PC-9 (cell line): ENCODE results near the gene RIPPLY3. TPM values are rescaled to one million over a fixed set of nuclear protein-coding genes. Genes with fewer than 3 reads are reported as not detected.

Experiments
- BruUV-seq: library from RNA; stranded (reverse); fragments of 400-500 nt; replicated peaks from 2 replicates; lab custom pipeline; 2021; lab: Mats Ljungman, UMichigan
- CTCF ChIA-PET: fragments of 300-600 bp; sonication (Branson Sonifier 250); formaldehyde crosslinking; loops from one replicate; lab custom pipeline; 2022; ENCODE audit warnings: antibody characterized with exemption; lab: Charles Lee
- POLR2A ChIA-PET: fragments of 300-600 bp; sonication (Branson Sonifier 250); formaldehyde crosslinking; loops from one replicate; lab custom pipeline; 2022; ENCODE audit warnings: antibody characterized with exemption; ENCODE audit not compliant: unreplicated experiment; lab: Charles Lee
- DNase-seq, 2 experiments: peaks; one replicate each; pipeline versions ENCODE4 v3.0.0 to v3.0.0-alpha.2; 2015 to 2022; ENCODE audit warnings: mixed read lengths in 1 of 2
- H2AFZ ChIP-seq: fragments of 200-600 bp; sonication (generic); 2 replicates; pipeline ENCODE4 v1.8.1; 2017; ENCODE audit warnings: antibody characterized with exemption
- H3F3A ChIP-seq: fragments of 200-600 bp; sonication (generic); 2 replicates; pipeline ENCODE4 v1.8.1; 2017; ENCODE audit warnings: antibody characterized with exemption, mild to moderate bottlenecking, low read depth; ENCODE audit not compliant: insufficient read depth
- H3K27ac ChIP-seq: fragments of 200-600 bp; sonication (generic); 2 replicates; pipeline ENCODE4 v1.6.1; 2016; ENCODE audit warnings: mixed run types
- H3K27me3 ChIP-seq: fragments of 200-600 bp; sonication (generic); 2 replicates; pipeline ENCODE4 v1.6.1; 2016; ENCODE audit warnings: low read depth, mixed run types; ENCODE audit not compliant: insufficient read depth
- H3K36me3 ChIP-seq: fragments of 200-600 bp; sonication (generic); 2 replicates; pipeline ENCODE4 v1.6.1; 2016; ENCODE audit warnings: low read depth, mixed run types
- H3K4me1 ChIP-seq: fragments of 200-600 bp; sonication (generic); replicated peaks from 2 replicates; pipeline ENCODE4 v1.6.1; 2016; ENCODE audit warnings: mixed run types; ENCODE audit not compliant: insufficient read depth
- H3K4me2 ChIP-seq: fragments of 200-600 bp; sonication (generic); 2 replicates; pipeline ENCODE4 v1.6.1; 2017; ENCODE audit warnings: mixed run types
- H3K4me3 ChIP-seq: fragments of 200-600 bp; sonication (generic); 2 replicates; pipeline ENCODE4 v1.6.1; 2016; ENCODE audit warnings: mixed run types
- H3K79me2 ChIP-seq: fragments of 200-600 bp; sonication (generic); 2 replicates; pipeline ENCODE4 v1.6.1; 2017; ENCODE audit warnings: low read depth, mixed run types
- H3K9me2 ChIP-seq: fragments of 200-600 bp; sonication (generic); 2 replicates; pipeline ENCODE4 v1.8.1; 2017; ENCODE audit warnings: mild to moderate bottlenecking; ENCODE audit not compliant: insufficient read depth
- H3K9me3 ChIP-seq: fragments of 200-600 bp; sonication (generic); 2 replicates; pipeline ENCODE4 v1.8.1; 2016; ENCODE audit warnings: low read depth; ENCODE audit not compliant: insufficient read depth
- H4K20me1 ChIP-seq: fragments of 200-600 bp; sonication (generic); 2 replicates; pipeline ENCODE4 v1.8.1; 2017; ENCODE audit not compliant: insufficient read depth
- CTCF ChIP-seq: fragments of 200-600 bp; sonication (generic); conservative IDR thresholded peaks from 2 replicates; pipeline ENCODE4 v1.6.1; 2017; ENCODE audit warnings: mixed run types, antibody characterized with exemption, mild to moderate bottlenecking, moderate library complexity
- EZH2 ChIP-seq: fragments of 200-600 bp; sonication (generic); IDR thresholded peaks from 2 replicates; pipeline ENCODE4 v1.8.0; 2017; ENCODE audit warnings: antibody characterized with exemption, low read depth
- intact Hi-C: fragments of 100-400 bp; cut with micrococcal nuclease; formaldehyde crosslinking; loops from one replicate; pipeline ENCODE4 v1.10.0; 2022; ENCODE audit not compliant: unreplicated experiment
- total RNA-seq: library from RNA; stranded (reverse); gene quantifications from 2 replicates; pipeline ENCODE4 v1.2.3, GENCODE V29; 2021

Gene RIPPLY3
- total RNA-seq, 1 experiment from 2014 or later: 0.17 TPM

GRCh38 chr21:37017951-37018679 is 11.6 kb downstream of the RIPPLY3 start:
- BruUV-seq: no TSS peak
- H2AFZ ChIP-seq: no peak overlapping the region
- intact Hi-C loops: no loop called here
- H3K36me3 ChIP-seq: no peaks in the 10 kb centered on the region
- no peak for TF ChIP-seq CTCF
- TF ChIP-seq EZH2: no peak
- no peaks in the 10 kb centered on the region for H3K9me3 ChIP-seq
- no peaks in the 10 kb centered on the region for H4K20me1 ChIP-seq
- H3K27ac ChIP-seq: no peak overlapping the region
- no peaks in the 10 kb centered on the region for H3K9me2 ChIP-seq
- ChIA-PET CTCF (no interaction called here), POLR2A (interaction anchor here (0.6 kb wide), 1 partner anchor 547 kb away, joined by 3 read pairs; no protein-coding TSS in a partner anchor)
- no peak for DNase-seq
- no peak overlapping the region for H3K4me3 ChIP-seq
- H3K4me1 ChIP-seq: no peaks in the 10 kb centered on the region
- no peaks in the 10 kb centered on the region for H3K27me3 ChIP-seq
- no peaks in the 10 kb centered on the region for H3F3A ChIP-seq
- no peaks in the 10 kb centered on the region for H3K79me2 ChIP-seq
- no peak overlapping the region for H3K4me2 ChIP-seq

GRCh38 chr21:37026499-37026898 is 20.0 kb downstream of the RIPPLY3 start:
- no peak overlapping the region for H3K27ac ChIP-seq
- H3K9me2 ChIP-seq: no peaks in the 10 kb centered on the region
- intact Hi-C loops: no loop called here
- H3K4me3 ChIP-seq: no peak overlapping the region
- ChIA-PET POLR2A (no interaction called here), CTCF (no interaction called here)
- DNase-seq: no peak
- H2AFZ ChIP-seq: no peak overlapping the region
- H3K79me2 ChIP-seq: no peaks in the 10 kb centered on the region
- H3K36me3 ChIP-seq: no peaks in the 10 kb centered on the region
- no TSS peak for BruUV-seq
- no peaks in the 10 kb centered on the region for H3F3A ChIP-seq
- TF ChIP-seq CTCF: no peak
- no peak for TF ChIP-seq EZH2
- H4K20me1 ChIP-seq: no peaks in the 10 kb centered on the region
- H3K27me3 ChIP-seq: no peaks in the 10 kb centered on the region
- no peak overlapping the region for H3K4me2 ChIP-seq
- H3K9me3 ChIP-seq: no peaks in the 10 kb centered on the region
- no peaks in the 10 kb centered on the region for H3K4me1 ChIP-seq

- CTCF ChIA-PET: no interaction called here
- H3K9me2 ChIP-seq: no peaks in the 10 kb centered on the region
- no TSS peak for BruUV-seq
These were observed 22.1 kb downstream of the RIPPLY3 start for GRCh38 chr21:37028570-37028969.

More at GRCh38 chr21:37028570-37028969, 22.1 kb downstream of the RIPPLY3 start:
- H3K79me2 ChIP-seq: no peaks in the 10 kb centered on the region
- H3K4me1 ChIP-seq: 0 out of 2 replicates have a peak, but pooled peaks cover 4% of the 10 kb centered on the region
- no peaks in the 10 kb centered on the region for H3K9me3 ChIP-seq
- intact Hi-C loops: no loop called here
- H3K27ac ChIP-seq: no peak overlapping the region
- H3F3A ChIP-seq: peaks cover 7% of the 10 kb centered on the region; the same call in 1 of the 2 replicates
- H4K20me1 ChIP-seq: no peaks in the 10 kb centered on the region
- no peak overlapping the region for H3K4me2 ChIP-seq
- no peak for DNase-seq
- H3K27me3 ChIP-seq: no peaks in the 10 kb centered on the region
- no peaks in the 10 kb centered on the region for H3K36me3 ChIP-seq
- TF ChIP-seq EZH2 (no peak), CTCF (0 out of 2 replicates have a peak, but pooled peaks have one; percentile 23)
- no peak overlapping the region for H2AFZ ChIP-seq
- POLR2A ChIA-PET: no interaction called here
- no peak overlapping the region for H3K4me3 ChIP-seq
